Mucosa of descending colon (tissue), 3 donors: ENCODE data around the gene CDK5RAP3. TPM values are rescaled to one million over a fixed set of nuclear protein-coding genes. Genes with fewer than 3 reads are reported as not detected.

ENCODE experiments used
- ATAC-seq: fragments of 200-7000 bp; cut with Tn5 transposase; one replicate; pipeline ENCODE4 v1.9.1; 2020; ENCODE audit warnings: mild to moderate bottlenecking, moderate library complexity
- DNase-seq, 3 donors: peaks; one replicate each; pipeline ENCODE4 v3.0.0-alpha.2; 2020
- H3K36me3 ChIP-seq: fragments of 200-600 bp; one replicate; pipeline ENCODE4 v1.8.0; 2021; ENCODE audit warnings: low read depth, mild to moderate bottlenecking
- H3K4me1 ChIP-seq: fragments of 200-600 bp; one replicate; pipeline ENCODE4 v1.8.0; 2021; ENCODE audit warnings: low read depth, mild to moderate bottlenecking
- H3K4me3 ChIP-seq: fragments of 200-600 bp; one replicate; pipeline ENCODE4 v1.8.0; 2021; ENCODE audit warnings: mild to moderate bottlenecking
- H3K9me3 ChIP-seq: fragments of 200-600 bp; one replicate; pipeline ENCODE4 v1.8.0; 2021; ENCODE audit warnings: mild to moderate bottlenecking
- CTCF ChIP-seq: fragments of 200-600 bp; IDR thresholded peaks from one replicate; pipeline ENCODE4 v1.8.0; 2022; ENCODE audit warnings: antibody characterized with exemption, mild to moderate bottlenecking
- intact Hi-C, 2 donors: fragments of 100-400 bp; cut with DNase I in 1 of 2; cut with micrococcal nuclease in 1 of 2; formaldehyde crosslinking; loops; one replicate each; pipeline versions ENCODE4 v1.11.0 to v1.11.1; 2022; cut with DNase I, micrococcal nuclease
- total RNA-seq, 3 donors: library from RNA; stranded (reverse); fragmentation: NEBNext Ultra II Directional in 2 of 3; extraction: Animal tissue kit (Norgen Biotek cat#: 25700) in 2 of 3; gene quantifications; one replicate each; pipeline versions ENCODE4 v1.2.1 to v1.2.4, GENCODE V29; 2021 to 2023
- donor health status: DM: no; HTN: no; CAD: no; lungs with moderate emphysema.
- donor health status: DM: no; HTN: no; CAD: no.
- donor health status: DM: no; HTN: yes; CAD: no.

CDK5RAP3 gene
- total RNA-seq, 3 donors from 2014 or later = 136 to 215 (median 163) TPM

GRCh38 chr17:47964856-47965255 lies 6.1 kb upstream of the CDK5RAP3 start:
- Histone ChIP-seq H3K36me3 (peaks cover 3% of the 10 kb centered on the region), H3K4me3 (no peak overlapping the region), H3K9me3 (no peaks in the 10 kb centered on the region), H3K4me1 (peaks cover 55% of the 10 kb centered on the region)
- DNase-seq (no peak), ATAC-seq (no peak)
- intact Hi-C loops = loop anchor here in 1 of 2 donors (10.0 kb wide), 1 partner anchor 120 kb away; the partner anchor contains the start of gene SCRN2
- TF ChIP-seq CTCF = no peak

- peak; percentile 71 to 87 (median 74) for DNase-seq
- ATAC-seq = peak; percentile 70
- no peak for TF ChIP-seq CTCF
- intact Hi-C loops = loop anchor here in 1 of 2 donors (10.0 kb wide), 1 partner anchor 121 kb away; the partner anchor contains the start of gene SCRN2
- H3K4me1 ChIP-seq = peaks cover 54% of the 10 kb centered on the region
- H3K36me3 ChIP-seq = peaks cover 3% of the 10 kb centered on the region
- no peak overlapping the region for H3K4me3 ChIP-seq
- no peaks in the 10 kb centered on the region for H3K9me3 ChIP-seq
Measured at GRCh38 chr17:47966079-47966519, 4.8 kb upstream of the CDK5RAP3 start.

GRCh38 chr17:47967607-47968252 lies 3.2 kb upstream of the CDK5RAP3 start:
- DNase-seq = peak in 2 of 3 donors; percentile 38 to 61
- intact Hi-C loops = loop anchor here in 1 of 2 donors (10.0 kb wide), 1 partner anchor 123 kb away; the partner anchor contains the start of gene SCRN2

GRCh38 chr17:47968836-47969235 lies 2.1 kb upstream of the CDK5RAP3 start:
- H3K4me1 ChIP-seq = peaks cover 51% of the 10 kb centered on the region

More at GRCh38 chr17:47967607-47968252, 3.2 kb upstream of the CDK5RAP3 start:
- no peak overlapping the region for H3K4me3 ChIP-seq
- TF ChIP-seq CTCF = no peak
- H3K4me1 ChIP-seq = peaks cover 56% of the 10 kb centered on the region
- H3K36me3 ChIP-seq = peaks cover 3% of the 10 kb centered on the region
- H3K9me3 ChIP-seq = no peaks in the 10 kb centered on the region
- ATAC-seq = peak; percentile 2

More at GRCh38 chr17:47968836-47969235, 2.1 kb upstream of the CDK5RAP3 start:
- Histone ChIP-seq H3K4me3 (no peak overlapping the region), H3K36me3 (peaks cover 3% of the 10 kb centered on the region), H3K9me3 (no peaks in the 10 kb centered on the region)
- intact Hi-C loops = loop anchor here in 1 of 2 donors (10.0 kb wide), 1 partner anchor 124 kb away; the partner anchor contains the start of gene SCRN2
- ATAC-seq = no peak
- no peak for DNase-seq
- TF ChIP-seq CTCF = no peak
